ENCODE results near the gene JAGN1.

GRCh38 chr3:9878700-9879099 is 11.7 kb upstream of the JAGN1 start:
- no peak for TF ChIP-seq CTCF (IDR thresholded peaks at IDR 0.05; ENCODE audit: insufficient read depth, low read length, poor library complexity, severe bottlenecking)
- TF ChIP-seq EZH2phosphoT487 (conservative IDR thresholded peaks at IDR 0.05; ENCODE audit: low read length): no peak
